AG04450 (cell line): ENCODE data around the gene CYP24A1. TPM values are rescaled to one million over a fixed set of nuclear protein-coding genes. Genes with fewer than 3 reads are reported as not detected.

Experiments
- CTCF ChIA-PET: fragments of 300-600, 350-600 bp; formaldehyde crosslinking; extraction: SDS; loops from one replicate; lab custom pipeline; 2022; ENCODE audit warnings: antibody characterized with exemption, inconsistent platforms; lab: Charles Lee
- POLR2A ChIA-PET: fragments of 350-600 bp; formaldehyde crosslinking; extraction: SDS; loops from one replicate; lab custom pipeline; 2021; ENCODE audit warnings: antibody characterized with exemption, inconsistent platforms; lab: Yijun Ruan, JAX
- DNase-seq: peaks from one replicate; pipeline ENCODE4 v3.0.0-alpha.2; 2011; ENCODE audit warnings: low read depth, low spot score
- H3K27ac ChIP-seq: one replicate; pipeline ENCODE4 v1.5.1; 2012; ENCODE audit warnings: low read depth, low read length, control low read depth
- H3K27me3 ChIP-seq: one replicate; pipeline ENCODE4 v1.6.0; 2012; ENCODE audit warnings: low read length; ENCODE audit not compliant: control insufficient read depth, insufficient read depth
- H3K4me3 ChIP-seq: 2 replicates; pipeline ENCODE4 v1.5.1; 2011; ENCODE audit warnings: mild to moderate bottlenecking, low read depth, low read length, control low read depth
- H3K9me3 ChIP-seq: 2 replicates; pipeline ENCODE4 v1.5.1; 2012; ENCODE audit warnings: low read length; ENCODE audit not compliant: control insufficient read depth, insufficient read depth
- polyA plus RNA-seq: library from polyadenylated mRNA; depleted of rRNA; stranded (reverse); fragments of >200 nt; gene quantifications from 2 replicates; pipeline ENCODE4 v1.2.3, GENCODE V29; 2011
- TF ChIP-seq, protein P1 (sequence below): IDR thresholded peaks from 2 replicates; pipeline ENCODE4 v1.5.1; 2011; ENCODE audit warnings: low read depth, low read length, control low read depth, inconsistent platforms

Gene CYP24A1
- polyA plus RNA-seq, 1 experiment = 2.1 TPM

DNA sequence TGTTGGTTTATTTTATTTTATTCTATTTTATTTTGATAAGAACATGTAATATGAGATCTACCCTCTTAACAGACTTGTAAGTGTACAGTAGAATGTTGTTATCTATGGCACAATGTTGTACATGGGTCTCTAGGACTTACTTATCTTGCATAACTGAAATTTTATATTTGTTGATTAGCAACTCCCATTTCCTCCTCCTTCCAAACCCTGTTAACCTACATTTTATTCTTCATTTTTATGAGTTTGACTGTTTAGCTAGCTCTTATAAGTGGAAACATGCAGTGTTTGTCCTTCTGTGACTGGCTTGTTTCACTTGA is 65.5 kb downstream of the CYP24A1 start:
- no peak overlapping the region for H3K4me3 ChIP-seq
- TF ChIP-seq, protein P1, sequence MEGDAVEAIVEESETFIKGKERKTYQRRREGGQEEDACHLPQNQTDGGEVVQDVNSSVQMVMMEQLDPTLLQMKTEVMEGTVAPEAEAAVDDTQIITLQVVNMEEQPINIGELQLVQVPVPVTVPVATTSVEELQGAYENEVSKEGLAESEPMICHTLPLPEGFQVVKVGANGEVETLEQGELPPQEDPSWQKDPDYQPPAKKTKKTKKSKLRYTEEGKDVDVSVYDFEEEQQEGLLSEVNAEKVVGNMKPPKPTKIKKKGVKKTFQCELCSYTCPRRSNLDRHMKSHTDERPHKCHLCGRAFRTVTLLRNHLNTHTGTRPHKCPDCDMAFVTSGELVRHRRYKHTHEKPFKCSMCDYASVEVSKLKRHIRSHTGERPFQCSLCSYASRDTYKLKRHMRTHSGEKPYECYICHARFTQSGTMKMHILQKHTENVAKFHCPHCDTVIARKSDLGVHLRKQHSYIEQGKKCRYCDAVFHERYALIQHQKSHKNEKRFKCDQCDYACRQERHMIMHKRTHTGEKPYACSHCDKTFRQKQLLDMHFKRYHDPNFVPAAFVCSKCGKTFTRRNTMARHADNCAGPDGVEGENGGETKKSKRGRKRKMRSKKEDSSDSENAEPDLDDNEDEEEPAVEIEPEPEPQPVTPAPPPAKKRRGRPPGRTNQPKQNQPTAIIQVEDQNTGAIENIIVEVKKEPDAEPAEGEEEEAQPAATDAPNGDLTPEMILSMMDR = no peak
- H3K27me3 ChIP-seq = no peaks in the 10 kb centered on the region
- H3K27ac ChIP-seq = no peak overlapping the region
- no peak for DNase-seq
- POLR2A ChIA-PET = no interaction called here
- CTCF ChIA-PET = interaction anchor here (0.6 to 22.6 kb wide), 2 partner anchors 21 to 93 kb away, joined by 3 to 951 read pairs; partner anchors contain the start of gene PFDN4
- H3K9me3 ChIP-seq = no peaks in the 10 kb centered on the region

DNA sequence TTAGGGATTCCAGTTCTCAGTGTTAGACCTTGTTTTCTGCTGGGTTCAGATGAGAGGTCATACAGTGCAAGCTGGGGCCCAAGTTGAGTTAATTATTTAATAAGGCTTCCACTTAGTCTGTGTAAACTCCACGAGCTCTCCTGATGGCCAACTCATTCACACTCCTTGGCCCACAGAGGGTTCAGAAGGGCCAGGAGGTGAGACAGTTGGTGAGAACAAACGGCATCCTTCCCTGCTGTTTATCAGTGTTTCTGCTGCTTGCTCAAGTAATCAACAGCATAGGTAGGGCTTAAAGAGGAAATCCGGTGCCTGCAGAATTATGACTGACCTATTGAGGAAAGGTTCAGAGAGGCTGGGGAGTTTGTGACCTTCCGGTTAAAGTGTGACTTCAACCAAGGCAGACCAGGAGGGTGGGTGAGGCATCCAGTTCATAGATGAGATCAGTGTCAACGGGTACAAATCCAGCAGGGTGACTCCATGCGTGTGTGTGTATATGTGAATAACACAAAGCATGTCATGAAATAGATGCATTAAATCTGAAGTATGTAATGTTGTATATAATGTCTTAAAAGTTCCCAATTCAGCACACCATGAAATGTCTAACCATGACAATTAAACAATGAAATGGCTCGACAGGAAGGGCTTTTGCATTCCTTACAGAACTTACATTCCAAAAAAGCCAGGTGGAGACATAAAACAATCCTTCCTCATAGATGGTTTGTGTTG is 66.0 kb downstream of the CYP24A1 start:
- no peaks in the 10 kb centered on the region for H3K27me3 ChIP-seq
- ChIA-PET CTCF (interaction anchor here (4.9 to 22.6 kb wide), 2 partner anchors 12 to 94 kb away, joined by 79 to 951 read pairs; partner anchors contain the start of gene PFDN4), POLR2A (no interaction called here)
- no peaks in the 10 kb centered on the region for H3K9me3 ChIP-seq
- no peak overlapping the region for H3K27ac ChIP-seq
- H3K4me3 ChIP-seq = no peak overlapping the region
- TF ChIP-seq, protein P1 = no peak
- DNase-seq = no peak

DNA sequence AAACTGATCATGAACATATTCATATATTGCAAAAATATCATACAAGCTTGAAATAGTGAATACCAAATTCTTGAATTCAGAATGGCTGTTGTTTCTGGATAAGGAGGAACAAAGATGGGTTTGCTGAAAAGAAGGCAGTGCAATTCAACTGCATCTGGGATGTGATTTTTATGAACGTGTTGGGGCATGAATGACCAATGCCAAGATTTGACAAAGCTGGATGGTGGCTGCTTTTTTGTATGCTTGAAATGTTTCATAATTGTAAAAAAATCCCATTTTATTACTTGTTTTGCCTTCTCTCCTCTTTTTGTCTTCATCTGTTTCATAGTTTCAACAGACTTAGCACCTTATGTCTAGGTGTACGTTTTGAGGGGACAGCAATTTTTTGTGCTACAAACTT is 66.6 kb downstream of the CYP24A1 start:
- POLR2A ChIA-PET = no interaction called here
- DNase-seq = no peak

DNA sequence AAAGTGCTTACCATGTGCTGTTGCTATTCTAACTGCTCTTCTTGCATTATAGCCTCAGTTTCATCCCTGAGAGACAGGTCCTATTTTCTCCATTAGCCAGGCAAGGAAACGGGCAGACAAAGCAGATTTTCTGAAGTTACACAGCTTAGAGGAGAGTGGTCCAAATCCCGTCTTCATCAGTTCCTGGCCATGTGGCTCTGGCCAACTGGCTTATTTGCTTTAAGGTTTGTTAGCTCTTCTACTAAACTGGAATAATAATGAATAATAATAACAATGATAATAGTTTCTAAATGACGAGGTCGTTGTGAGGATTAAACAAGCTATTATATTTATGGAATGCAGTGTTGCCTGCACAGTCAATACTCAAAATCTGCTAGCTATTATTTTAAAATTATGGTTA is 67.6 kb downstream of the CYP24A1 start:
- no peaks in the 10 kb centered on the region for H3K9me3 ChIP-seq
- DNase-seq = no peak
- H3K27ac ChIP-seq = no peak overlapping the region
- H3K27me3 ChIP-seq = no peaks in the 10 kb centered on the region
- ChIA-PET CTCF (interaction anchor here (1.4 to 22.6 kb wide), 6 partner anchors 9 to 542 kb away, joined by 3 to 951 read pairs (median 8); partner anchors contain the start of gene PFDN4), POLR2A (no interaction called here)
- H3K4me3 ChIP-seq = no peak overlapping the region
- TF ChIP-seq, protein P1 = no peak

More for the DNA sequence above, 66.6 kb downstream of the CYP24A1 start:
- H3K4me3 ChIP-seq = no peak overlapping the region
- CTCF ChIA-PET = interaction anchor here (1.4 to 22.6 kb wide), 4 partner anchors 8 to 95 kb away, joined by 7 to 951 read pairs (median 44); partner anchors contain the start of gene PFDN4
- TF ChIP-seq, protein P1 = no peak
- H3K27me3 ChIP-seq = no peaks in the 10 kb centered on the region
- H3K27ac ChIP-seq = no peak overlapping the region
- no peaks in the 10 kb centered on the region for H3K9me3 ChIP-seq

DNA sequence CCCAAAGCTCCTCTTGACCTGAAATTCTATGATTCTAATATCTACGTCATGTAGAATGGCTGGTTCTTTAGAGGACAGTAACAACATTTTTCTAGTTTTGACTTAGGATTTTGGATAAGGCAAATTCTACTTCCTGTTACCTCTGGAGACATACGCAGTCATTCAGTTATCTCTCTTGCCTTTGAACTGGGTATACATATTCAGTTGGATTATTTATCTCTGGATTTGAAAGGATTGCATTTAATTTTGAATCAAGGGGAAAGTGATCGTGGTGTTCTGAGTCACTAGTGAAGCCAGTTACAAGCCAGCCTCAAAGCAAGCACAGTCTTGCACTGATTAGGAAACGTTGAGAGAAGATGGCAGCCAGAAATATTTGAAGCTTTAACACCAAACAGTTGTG is 68.1 kb downstream of the CYP24A1 start:
- POLR2A ChIA-PET = no interaction called here
- no peak overlapping the region for H3K27ac ChIP-seq
- no peak for DNase-seq
- no peak overlapping the region for H3K4me3 ChIP-seq
- TF ChIP-seq, protein P1 = no peak
- no peaks in the 10 kb centered on the region for H3K27me3 ChIP-seq
- CTCF ChIA-PET = interaction anchor here (1.3 to 22.6 kb wide), 8 partner anchors 10 to 544 kb away, joined by 3 to 951 read pairs (median 8); partner anchors contain the start of gene PFDN4
- no peaks in the 10 kb centered on the region for H3K9me3 ChIP-seq
